GM19328 (cell line): ENCODE measurements around the gene GPR132.
"Not testable (repeated sequence)": the region's sequence is repeated elsewhere in the genome, so short reads cannot be mapped to it uniquely, and the experiment has no call there.

ENCODE experiments used
- ATAC-seq: cut with Tn5 transposase; IDR thresholded peaks from one replicate; pipeline ENCODE4 v1.9.1; 2021; ENCODE audit warnings: mild to moderate bottlenecking, moderate library complexity; ENCODE audit not compliant: unreplicated experiment

The GPR132 gene

DNA sequence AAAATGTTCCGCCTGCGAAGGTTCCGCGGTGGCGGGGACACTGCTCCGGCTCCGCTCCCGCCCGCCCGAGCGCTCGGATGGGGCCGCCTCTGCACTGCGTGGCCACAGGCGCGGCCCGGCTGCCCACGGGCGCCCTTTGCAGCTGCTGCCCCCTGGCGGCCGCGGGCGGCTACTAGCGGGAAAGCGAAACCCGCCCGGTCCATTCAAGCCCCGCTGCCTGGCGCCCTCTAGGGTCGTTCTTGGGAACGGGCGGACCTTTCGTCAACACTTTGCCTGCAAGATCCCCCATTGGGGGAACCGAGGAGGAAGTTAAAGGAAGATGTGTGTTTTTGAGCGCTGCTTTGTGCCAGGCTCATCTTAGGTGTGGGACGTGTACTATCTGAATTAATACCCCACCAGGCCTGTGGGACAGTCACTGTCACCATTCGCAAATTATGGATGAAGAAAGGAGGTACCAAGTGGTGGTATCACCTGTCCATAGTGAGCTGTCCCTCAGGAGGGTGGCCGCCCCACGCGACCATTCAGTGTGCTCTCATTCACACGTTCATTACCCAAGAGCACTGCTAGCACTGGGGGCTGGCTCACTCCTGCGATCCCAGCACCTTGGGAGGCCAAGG, 19.4 kb downstream of the GPR132 start:
- no peak for ATAC-seq

DNA sequence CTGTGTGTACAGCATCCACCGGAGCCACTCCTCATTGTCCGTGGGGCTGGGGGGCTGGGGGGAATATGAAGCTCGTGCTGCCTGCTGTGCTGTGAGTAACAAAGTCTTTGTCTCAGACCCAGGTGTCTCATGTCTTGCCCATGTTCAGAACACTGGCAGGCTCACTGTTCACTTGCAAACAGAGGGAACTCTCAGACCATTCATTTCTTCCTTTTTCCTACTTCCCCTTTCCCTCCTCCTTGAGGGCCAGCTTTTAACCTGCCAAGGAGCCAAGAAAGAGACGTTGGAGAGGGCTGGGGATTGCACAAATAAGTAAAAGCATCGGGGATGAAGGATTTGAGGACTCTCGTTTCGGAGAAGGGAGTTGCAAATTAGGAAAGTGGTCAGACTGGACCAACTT, 21.6 kb downstream of the GPR132 start:
- no peak for ATAC-seq

DNA sequence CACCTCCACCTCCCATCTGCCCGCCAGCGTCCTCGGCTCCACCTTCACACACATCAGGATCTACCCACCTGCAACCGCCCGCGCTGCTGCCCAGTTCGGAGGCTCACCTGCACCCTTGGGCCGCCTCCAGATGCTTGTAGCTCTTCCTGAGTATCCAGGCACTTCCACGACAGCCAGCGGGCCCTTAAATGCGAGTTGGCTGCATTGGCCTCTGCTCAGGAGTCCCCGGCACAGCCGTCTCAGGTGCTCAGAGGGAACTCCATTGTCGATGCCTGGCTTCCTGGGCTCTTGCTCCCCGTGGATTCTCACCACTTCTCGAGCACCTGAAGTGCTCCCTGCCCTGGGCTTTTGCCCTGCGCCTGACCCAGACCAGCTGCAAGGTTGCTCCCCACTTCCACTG, 22.4 kb downstream of the GPR132 start:
- ATAC-seq, result no peak

DNA sequence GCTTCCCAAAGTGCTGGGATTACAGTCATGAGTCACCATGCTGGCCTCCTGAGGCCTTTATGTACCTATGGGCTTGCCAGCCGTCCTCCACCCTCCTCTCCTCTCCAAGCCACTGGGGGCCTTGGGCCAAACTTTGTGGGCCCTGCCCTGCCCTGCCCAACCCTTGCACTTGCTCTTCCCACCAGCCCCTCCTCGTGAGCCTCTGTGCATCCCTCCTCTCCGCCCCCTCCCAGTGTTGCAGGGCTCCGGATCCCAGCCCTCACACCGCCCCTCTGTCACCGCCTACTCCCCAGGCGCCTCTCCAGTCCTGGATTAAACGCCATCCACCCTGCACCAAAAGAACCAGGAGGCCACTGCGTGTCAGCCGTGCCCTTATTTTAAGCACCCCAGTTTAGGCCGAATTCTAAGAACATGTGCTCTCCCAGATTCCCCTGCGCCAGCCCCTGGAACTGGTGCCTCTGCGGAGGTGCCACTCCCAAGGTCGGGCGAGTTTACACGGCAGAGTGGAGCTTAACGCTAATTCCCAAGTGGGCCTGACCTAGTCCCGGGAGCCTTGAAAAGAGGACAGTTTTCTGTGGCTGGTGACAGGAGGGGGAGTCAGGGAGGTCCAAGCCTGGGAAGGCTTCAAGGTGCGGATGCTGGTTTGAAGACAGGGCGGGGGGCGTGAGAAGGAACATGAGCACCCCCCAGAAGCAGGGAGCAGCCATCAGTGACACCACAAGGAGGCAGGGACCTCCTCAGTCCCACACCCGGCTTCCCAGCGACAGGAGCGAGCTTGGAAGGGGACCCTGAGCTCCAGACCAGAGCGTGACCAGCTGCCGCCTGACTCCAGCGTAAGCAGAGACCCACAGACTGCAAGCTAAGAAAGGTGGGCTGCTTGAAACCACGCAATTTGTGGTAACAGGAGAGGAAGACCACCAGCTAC, 23.1 kb downstream of the GPR132 start:
- no peak for ATAC-seq

DNA sequence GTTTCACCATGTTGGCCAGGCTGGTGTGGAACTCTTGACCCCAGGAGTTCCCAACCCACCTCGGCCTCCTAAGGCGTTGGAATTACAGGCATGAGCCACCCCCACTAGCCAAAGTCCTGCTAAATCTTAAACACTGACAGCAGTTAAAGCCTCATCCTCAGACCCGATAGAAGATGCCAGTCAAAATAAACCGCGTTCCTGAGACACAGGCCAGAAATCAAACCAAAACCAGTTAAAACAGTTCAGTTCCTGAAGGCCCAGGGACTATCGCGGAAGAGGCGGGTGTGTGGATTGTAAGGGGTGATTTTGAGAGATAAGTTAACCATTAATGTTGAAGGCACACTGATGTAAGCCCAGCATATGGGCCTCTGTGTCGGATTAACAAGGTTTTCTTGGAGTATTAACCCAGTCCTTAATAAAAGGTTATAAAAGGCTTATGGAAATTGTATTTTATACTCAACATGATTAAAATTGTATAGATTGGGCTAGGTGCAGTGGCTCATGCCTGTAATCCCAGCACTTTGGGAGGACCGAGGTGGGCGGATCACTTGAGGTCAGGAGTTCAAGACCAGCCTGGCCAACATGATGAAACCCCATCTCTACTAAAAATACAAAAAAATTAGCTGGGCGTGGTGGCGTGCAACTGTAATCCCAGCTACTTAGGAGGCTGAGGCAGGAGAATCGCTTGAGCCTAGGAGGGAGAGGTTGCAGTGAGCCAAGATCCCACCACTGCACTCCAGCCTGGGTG, 25.6 kb downstream of the GPR132 start:
- no peak for ATAC-seq

DNA sequence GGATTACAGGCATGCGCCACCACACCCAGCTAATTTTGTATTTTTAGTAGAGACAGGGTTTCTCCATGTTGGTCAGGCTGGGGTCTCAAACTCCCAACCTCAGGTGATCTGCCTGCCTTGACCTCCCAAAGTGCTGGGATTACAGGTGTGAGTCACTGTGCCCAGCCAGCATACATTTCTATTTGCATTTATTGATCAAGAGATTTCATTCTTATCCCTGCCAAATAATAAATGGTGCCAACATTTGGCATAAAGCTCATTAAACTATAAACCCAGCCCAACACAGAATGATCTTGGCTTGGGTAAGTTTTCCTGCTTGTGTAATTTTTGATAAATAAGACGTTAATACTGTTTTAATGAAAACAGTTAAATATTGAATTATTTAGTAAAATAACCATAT, 29.6 kb downstream of the GPR132 start:
- not testable (repeated sequence) for ATAC-seq

DNA sequence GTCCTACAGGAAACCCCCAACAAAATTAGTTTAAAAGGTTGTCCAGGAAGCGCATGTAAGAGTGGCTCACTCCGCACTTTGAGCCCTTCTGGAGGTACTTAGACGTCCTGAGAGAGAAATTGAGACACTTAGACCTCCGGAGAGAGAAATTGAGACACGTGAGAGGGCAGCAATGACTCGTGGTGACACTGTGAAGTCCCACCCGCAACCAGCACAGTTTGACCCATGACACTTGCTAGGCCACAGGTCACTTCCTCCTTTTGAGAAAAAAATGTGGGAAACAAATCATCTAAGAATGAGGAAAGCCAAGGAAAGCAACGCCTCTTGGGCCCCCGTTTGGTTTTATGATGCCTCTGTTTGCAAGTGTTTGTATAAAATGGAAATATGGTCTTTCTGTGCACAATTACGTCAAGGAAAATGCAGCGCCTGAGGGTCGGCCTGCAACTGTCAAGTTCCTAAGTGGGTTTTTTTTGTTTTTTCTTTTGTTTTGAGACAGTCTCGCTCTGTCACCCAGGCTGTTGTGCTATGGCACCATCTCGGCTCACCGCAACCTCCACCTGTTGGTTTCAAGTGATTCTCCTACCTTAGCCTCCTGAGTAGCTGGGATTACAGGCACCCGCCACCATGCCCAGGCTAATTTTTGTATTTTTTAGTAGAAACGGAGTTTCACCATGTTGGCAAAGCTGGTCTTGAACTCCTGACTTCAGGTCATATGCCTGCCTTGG, 30.8 kb downstream of the GPR132 start:
- no peak for ATAC-seq

DNA sequence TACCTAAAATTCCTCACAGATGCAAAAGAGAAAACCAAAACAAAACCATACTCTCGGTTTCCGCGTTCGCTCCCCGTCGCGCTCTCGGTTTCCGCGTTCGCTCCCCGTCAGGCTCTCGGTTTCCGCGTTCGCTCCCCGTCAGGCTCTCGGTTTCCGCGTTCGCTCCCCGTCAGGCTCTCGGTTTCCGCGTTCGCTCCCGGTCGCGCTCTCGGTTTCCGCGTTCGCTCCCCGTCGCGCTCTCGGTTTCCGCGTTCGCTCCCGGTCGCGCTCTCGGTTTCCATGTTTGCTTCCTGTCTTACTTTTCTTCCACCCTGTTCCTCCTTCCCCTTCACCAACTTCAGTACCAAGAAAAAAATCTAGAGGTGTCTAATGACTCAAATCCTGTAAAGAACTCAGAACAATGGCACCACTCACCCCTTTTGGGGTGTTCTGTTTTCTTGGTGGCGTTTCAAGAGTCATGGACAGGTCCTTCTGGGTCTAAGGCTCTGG, 31.8 kb downstream of the GPR132 start:
- ATAC-seq, result not testable (repeated sequence)

DNA sequence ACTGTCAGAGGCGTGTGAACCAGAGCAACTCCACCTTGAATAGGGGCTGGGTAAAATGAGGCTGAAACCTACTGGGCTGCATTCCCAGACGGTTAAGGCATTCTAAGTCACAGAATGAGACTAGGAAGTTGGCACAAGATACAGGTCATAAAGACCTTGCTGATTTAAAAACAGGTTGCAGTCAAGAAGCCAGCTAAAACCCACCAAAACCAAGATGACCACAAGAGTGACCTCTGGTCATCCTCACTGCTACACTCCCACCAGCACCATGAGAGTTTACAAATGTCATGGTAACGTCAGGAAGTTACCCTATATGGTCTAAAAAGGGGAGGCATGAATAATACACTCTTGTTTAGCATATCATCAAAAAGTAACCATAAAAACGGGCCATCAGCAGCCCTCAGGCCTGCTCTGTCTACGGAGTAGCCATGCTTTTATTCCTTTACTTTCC, 32.8 kb downstream of the GPR132 start:
- ATAC-seq, result not testable (repeated sequence)

DNA sequence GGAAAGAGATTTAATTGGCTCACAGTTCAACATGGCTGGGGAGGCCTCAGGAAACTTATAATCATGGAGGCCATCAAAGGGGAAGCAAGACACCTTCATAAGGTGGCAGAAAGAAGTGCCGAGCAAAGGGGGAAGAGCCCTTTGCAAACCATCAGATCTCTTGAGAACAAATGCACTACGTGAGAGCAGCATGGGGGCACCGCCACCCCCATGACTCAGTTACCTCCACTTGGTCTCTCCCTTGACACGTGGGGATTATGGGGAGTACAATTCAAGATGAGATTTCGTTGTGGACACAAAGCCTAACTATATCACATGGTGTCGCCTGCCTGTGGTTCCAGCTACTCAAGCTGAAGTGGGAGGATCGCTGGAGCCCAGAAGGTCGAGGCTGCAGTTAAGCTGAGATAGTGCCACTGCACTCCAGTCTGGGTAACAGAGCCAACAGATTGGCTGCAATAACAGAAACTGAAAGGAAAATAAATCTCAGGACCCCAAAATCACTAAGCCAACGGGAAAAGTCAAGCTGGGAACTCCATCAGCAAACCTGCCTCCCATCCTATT, 34.3 kb downstream of the GPR132 start:
- no peak for ATAC-seq

DNA sequence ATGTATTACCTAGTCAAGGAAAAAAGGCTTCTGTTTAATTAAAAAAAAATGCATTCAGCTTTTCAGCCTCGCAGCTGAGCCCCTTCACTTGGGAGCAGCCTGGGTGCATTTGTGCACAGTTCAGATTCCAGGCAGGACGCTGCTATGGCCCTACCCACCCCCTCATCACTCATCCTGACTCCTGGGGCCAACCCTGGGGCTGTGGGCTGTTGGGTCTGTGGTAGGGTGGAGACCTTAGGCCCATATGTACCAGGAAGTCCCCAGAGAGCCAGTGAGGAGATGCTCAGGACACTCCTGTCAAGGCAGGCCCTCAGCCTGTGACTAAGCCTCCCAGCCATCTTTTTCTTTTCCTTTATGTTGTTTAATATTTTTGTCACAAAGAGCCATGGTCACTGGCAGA, 35.0 kb downstream of the GPR132 start:
- no peak for ATAC-seq

DNA sequence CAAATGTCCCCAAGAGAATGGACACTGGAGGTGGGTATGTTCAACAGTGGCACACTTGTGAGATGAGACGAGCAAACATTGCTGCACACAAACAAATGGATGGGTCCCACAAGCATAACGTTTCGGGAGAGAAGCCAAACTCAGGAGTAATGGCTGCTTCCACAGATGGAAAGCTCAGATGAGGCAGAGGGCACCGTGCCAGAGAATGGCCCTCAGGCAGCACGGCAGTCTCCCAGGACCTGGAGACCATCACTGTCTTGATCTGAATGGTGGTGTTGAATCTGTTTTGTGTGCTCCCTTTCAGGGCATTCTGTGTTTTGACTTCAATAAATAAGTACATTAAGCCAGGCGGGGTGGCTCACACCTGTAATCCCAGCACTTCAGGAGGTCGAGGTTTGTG, 35.8 kb downstream of the GPR132 start:
- no peak for ATAC-seq

DNA sequence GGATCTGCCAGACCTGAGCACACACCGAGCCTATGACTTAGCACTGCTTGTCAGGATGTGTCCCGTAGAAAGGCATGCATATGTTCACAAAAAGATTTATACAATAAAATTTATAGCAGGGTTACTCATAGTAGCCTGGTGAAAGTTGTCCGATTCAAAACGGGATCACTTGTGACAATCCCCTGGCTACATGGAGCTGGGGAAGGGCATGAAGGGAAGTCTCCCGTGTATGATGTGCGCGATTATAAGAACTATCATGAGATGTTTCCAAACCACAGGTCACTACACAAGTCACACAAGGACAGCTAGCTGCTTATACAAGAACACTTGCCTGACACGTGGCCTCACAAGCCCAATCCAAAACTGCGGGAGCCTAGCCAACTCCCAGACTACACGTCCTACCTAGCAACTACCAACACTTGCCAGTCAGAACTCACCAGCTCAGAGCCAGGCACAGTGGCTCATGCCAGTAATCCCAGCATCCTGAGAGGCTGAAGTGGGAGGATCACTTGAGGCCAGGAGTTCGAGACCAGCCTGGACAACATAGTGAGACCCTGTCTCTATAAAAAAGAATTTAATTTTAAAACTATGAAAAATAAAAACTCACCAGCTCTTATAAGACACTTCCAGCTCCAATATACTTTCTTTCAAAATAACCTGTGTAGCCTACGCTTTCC, 36.8 kb downstream of the GPR132 start:
- no peak for ATAC-seq

DNA sequence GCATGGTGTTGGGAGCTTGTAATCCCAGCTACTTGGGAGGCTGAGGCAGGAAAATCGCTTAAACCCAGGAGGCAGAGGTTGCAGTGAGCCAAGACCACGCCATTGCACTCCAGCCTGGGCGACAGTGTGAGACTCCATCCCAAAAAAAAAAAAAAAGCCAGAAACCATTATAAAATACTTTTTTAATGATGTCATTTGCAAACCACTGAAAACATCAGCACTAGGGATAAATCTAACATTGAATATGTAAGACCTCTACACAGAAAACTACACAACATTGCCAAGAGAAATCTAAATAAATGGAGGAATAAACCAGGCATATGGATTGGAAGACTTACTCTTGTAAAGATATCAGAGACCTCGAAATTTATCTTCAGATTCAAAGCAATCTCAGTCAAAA, 37.5 kb downstream of the GPR132 start:
- ATAC-seq, result not testable (repeated sequence)

DNA sequence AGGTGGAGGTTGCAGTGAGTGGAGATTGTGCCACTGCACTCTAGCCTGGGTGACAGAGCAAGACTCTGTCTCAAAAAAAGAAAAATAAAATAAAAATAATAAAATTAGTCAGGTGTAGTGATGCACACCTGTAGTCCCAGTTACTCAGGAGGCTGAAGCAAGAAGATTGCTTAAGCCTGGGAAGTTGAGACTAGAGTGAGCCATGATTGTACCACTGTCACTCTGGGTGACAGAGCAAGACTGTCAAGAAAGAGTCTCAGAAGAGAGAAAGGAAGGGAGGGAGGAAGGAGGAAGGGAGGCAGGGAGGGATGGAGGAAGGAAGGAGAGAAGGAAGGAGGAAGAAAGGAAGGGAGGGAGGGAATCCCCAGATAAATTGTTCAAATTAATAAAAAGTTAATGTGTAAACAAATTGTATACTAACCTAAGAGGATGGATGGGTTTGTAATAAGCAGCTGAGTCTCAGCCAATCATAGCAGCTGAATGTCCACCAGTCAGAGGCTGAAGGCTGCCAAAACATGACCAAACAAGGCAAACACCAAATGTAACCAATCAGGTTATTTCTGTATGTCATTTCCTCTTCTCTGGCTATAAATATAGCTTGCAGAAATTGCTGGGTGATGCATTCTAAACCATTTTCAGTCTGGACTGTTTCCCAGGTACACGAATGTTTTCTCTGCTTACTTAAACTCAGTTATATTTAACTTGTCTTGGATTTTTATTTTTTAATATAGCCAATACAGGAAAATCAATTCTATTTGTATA, 38.2 kb downstream of the GPR132 start:
- no peak for ATAC-seq

DNA sequence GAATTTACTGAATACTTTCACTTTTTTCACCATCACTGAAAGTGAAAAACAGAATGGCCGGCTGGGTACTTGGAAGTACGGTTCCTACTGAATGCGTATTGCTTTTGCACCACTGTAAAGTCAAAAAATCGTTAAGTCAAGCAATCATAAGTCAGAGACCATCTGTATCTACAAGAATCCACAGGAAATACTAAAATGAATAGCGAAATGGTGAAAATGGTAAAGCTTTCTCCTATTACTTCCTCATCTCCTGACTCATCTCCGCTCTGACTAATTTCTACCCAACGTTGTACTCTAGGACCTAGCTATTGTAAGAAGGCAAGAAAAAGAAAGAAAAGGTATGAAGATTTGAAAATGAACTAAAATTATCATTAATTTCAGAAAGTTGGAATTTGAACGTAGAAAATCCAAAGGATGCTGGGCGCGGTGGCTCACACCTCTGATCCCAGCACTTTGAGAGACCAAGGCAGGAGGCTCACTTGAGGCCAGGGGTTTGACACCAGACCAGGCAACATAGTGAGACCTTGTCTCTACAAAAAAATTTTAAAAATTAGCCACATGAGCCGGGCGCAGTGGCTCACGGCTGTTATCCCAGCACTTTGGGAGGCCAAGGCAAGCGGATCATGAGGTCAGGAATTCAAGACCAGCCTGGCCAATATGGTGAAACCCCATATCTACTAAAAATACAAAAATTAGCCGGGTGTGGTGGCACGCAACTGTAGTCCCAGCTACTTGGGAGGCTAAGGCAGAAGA, 39.0 kb downstream of the GPR132 start:
- no peak for ATAC-seq

DNA sequence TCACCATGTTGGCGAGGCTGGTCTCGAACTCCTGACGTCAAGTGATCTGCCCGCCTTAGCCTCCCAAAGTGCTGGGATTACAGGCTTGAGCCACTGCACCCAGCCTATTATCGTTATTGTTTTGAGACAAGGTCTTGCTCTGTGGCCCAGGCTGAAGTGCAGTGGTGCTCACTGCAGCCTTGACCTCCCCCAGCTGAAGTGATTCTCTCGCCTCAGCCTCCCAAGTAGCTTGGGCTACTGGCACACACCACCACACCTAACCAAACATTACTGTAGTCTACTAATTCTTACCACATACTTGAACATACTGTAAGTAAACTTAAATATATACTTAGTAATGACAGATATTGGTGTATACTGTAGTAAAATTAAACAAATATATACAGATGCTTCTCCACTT, 39.8 kb downstream of the GPR132 start:
- no peak for ATAC-seq

DNA sequence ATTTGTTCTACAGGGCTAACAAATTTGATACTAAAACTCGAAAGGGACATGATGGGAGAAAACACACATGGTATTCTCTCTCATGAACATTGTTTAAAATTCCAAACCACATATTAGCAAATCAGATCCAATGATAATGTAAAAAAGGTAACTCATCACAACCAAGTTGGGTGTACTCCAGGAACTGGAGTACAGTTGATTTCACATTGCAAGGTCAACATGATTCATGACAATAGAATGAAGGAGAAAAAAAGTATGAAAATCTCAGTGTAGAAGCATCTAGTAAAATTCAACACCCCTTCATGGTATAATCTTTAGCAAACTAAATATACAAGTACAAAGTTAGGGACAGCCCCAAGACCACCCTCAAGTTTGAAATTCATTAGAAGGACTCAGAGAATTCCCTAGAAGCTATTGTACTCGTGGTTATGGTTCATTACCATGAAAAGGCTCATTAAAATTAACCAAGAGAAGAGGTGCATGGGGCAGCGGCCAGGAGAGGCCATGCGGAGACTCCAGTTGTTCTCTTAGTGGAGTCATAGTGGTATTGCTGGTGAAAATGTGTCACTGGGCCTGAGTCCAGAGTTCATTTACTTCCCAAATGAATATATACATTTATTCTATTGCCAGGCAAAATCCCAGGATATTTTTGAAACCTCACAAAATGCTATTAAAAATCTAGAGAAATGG, 41.3 kb downstream of the GPR132 start:
- ATAC-seq, result no peak
